ENCODE measurements around the gene CLK2. TPM values are rescaled to one million over a fixed set of nuclear protein-coding genes. Genes with fewer than 3 reads are reported as not detected.
A peak's percentile ranks its signal among the peaks of the same experiment; 100 is the strongest.

The CLK2 gene
- total and polyA plus RNA-seq, 2 of the 13 experiments (the other 11 are each of a cell fraction or from before 2014, with no cell fraction given) = 20.1 to 73.5 TPM

DNA sequence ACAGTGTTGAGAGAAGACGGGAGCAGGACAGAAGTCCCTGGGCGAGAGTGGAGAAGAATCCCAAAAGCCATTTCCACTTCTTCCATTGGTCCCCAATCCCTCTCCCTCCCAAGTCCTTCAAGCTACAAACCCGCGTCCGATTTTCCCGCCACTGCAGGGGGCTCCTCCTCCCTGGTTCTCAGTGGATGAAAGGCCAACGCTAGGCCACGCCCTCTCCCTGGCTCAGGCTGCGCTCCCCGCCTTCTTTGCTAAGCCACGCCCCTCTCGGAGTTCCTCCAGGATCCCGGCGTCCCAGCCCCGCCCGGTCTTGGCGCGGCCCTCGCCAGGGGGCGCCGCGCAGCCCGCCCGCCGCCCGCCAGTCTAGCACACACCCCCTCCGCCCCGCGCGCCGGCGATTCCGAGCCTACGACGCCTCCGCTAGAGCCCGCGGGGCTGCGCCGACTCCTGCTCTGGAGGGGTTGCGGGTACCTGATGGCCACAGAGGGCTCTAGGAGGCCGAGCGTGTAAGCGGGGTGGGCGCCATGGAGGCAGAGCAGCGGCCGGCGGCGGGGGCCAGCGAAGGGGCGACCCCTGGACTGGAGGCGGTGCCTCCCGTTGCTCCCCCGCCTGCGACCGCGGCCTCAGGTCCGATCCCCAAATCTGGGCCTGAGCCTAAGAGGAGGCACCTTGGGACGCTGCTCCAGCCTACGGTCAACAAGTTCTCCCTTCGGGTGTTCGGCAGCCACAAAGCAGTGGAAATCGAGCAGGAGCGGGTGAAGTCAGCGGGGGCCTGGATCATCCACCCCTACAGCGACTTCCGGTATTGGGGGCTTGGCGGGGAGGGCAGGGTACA lies 4.0 kb upstream of the CLK2 start, which contains the start of gene HCN3:
TSS of gene HCN3 (plus strand) at position 394 of the 832 bp plus-strand sequence. CDS start at position 522, 128 bp downstream.
- Histone ChIP-seq H2AFZ (ENCODE audit: low read length) (no peak within 1 kb of the TSS), H3K79me2 (ENCODE audit: insufficient read depth, low read length) (peaks cover 7% of the 10 kb centered on the region), H3K4me1 (ENCODE audit: insufficient read depth, low read length) (peaks cover 44% of the 10 kb centered on the region), H3K27ac (ENCODE audit: extremely low read length, insufficient read depth, low read length) (peak within 1 kb of the TSS; percentile 38), H3K9ac (ENCODE audit: insufficient read depth, low read depth, low read length) (peak within 1 kb of the TSS; percentile 68), H3K9me3 (ENCODE audit: low read length) (no peaks in the 10 kb centered on the region), H3K4me3 (replicated peaks in 1 of 3; ENCODE audit: insufficient read depth in 1 of 3, low read depth in 2 of 3, low read length in 3 of 3) (peak within 1 kb of the TSS; percentile 87 to 97 (median 95)), H3K27me3 (ENCODE audit: control insufficient read depth in 1 of 2, insufficient read depth in 2 of 2, low read length in 2 of 2) (no peaks in the 10 kb centered on the region; a peak in 2 of 5 replicates), H3K4me2 (ENCODE audit: low read depth, low read length) (peak within 1 kb of the TSS; percentile 95), H4K20me1 (ENCODE audit: insufficient read depth, low read length) (no peaks in the 10 kb centered on the region), H3K36me3 (replicated peaks in 1 of 2; ENCODE audit: control insufficient read depth in 1 of 2, insufficient read depth in 2 of 2, low read length in 2 of 2) (no peaks in the 10 kb centered on the region; a peak in 1 of 5 replicates)
- in situ Hi-C loops (cut with HindIII; ENCODE audit: extremely low pct_ligation_motif_present, low pct_unique_long_range_greater_than_20kb) = loop anchor here (5.0 kb wide), 1 partner anchor 40 kb away; no protein-coding TSS in a partner anchor
- DNase-seq (ENCODE audit: low spot score) (peak; percentile 93), ATAC-seq (peak; percentile 79), FAIRE-seq (peak; percentile 50)
- ChIA-PET CTCF (ENCODE audit: low intra/inter-chr PET ratio, low total read pairs) (interaction anchor here (2.1 to 2.4 kb wide), 2 partner anchors 31 to 46 kb away, joined by 21 to 35 read pairs; partner anchors contain the start of gene FDPS), POLR2A (interaction anchor here (0.7 to 2.6 kb wide), 10 partner anchors 11 to 46 kb away, joined by 3 to 10 read pairs (median 6); partner anchors contain the start of genes FDPS and SCAMP3)
- WGBS (ENCODE audit: low lambda C conversion rate) = 7% methylated on average over 14 of the region's 68 CpGs
- intact Hi-C loops (cut with micrococcal nuclease; ENCODE audit: unreplicated experiment) = loop anchor here (1.0 to 5.0 kb wide), 2 partner anchors 31 to 45 kb away; partner anchors contain the start of genes FDPS and RUSC1
- TSS peak; percentile 59 for BruUV-seq (replicated peaks)
- TF ChIP-seq, protein P1, sequence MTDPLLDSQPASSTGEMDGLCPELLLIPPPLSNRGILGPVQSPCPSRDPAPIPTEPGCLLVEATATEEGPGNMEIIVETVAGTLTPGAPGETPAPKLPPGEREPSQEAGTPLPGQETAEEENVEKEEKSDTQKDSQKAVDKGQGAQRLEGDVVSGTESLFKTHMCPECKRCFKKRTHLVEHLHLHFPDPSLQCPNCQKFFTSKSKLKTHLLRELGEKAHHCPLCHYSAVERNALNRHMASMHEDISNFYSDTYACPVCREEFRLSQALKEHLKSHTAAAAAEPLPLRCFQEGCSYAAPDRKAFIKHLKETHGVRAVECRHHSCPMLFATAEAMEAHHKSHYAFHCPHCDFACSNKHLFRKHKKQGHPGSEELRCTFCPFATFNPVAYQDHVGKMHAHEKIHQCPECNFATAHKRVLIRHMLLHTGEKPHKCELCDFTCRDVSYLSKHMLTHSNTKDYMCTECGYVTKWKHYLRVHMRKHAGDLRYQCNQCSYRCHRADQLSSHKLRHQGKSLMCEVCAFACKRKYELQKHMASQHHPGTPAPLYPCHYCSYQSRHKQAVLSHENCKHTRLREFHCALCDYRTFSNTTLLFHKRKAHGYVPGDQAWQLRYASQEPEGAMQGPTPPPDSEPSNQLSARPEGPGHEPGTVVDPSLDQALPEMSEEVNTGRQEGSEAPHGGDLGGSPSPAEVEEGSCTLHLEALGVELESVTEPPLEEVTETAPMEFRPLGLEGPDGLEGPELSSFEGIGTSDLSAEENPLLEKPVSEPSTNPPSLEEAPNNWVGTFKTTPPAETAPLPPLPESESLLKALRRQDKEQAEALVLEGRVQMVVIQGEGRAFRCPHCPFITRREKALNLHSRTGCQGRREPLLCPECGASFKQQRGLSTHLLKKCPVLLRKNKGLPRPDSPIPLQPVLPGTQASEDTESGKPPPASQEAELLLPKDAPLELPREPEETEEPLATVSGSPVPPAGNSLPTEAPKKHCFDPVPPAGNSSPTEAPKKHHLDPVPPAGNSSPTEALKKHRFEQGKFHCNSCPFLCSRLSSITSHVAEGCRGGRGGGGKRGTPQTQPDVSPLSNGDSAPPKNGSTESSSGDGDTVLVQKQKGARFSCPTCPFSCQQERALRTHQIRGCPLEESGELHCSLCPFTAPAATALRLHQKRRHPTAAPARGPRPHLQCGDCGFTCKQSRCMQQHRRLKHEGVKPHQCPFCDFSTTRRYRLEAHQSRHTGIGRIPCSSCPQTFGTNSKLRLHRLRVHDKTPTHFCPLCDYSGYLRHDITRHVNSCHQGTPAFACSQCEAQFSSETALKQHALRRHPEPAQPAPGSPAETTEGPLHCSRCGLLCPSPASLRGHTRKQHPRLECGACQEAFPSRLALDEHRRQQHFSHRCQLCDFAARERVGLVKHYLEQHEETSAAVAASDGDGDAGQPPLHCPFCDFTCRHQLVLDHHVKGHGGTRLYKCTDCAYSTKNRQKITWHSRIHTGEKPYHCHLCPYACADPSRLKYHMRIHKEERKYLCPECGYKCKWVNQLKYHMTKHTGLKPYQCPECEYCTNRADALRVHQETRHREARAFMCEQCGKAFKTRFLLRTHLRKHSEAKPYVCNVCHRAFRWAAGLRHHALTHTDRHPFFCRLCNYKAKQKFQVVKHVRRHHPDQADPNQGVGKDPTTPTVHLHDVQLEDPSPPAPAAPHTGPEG (CRISPR knock-in tag; IDR thresholded peaks at IDR 0.05) = 0 out of 2 replicates have a peak, but pooled peaks have one; percentile 20
- TF ChIP-seq ARNTL (CRISPR knock-in tag; IDR thresholded peaks at IDR 0.05) (0 out of 2 replicates have a peak, but pooled peaks have one; percentile 36), MEIS2 (CRISPR knock-in tag; IDR thresholded peaks at IDR 0.05) (peak; percentile 54), RXRB (CRISPR knock-in tag; IDR thresholded peaks at IDR 0.05; ENCODE audit: borderline replicate concordance) (peak; percentile 42; the same call in 1 of the 2 replicates), MTF2 (CRISPR knock-in tag; IDR thresholded peaks at IDR 0.05; ENCODE audit: borderline replicate concordance) (peak; percentile 86; the same call in 1 of the 2 replicates), KDM3A (CRISPR knock-in tag; IDR thresholded peaks at IDR 0.05; ENCODE audit: low read depth) (0 out of 2 replicates have a peak, but pooled peaks have one; percentile 53), HIVEP1 (CRISPR knock-in tag; IDR thresholded peaks at IDR 0.05) (0 out of 2 replicates have a peak, but pooled peaks have one; percentile 36), PCBP1 (IDR thresholded peaks at IDR 0.05; ENCODE audit: borderline replicate concordance, low read depth, low read length) (no peak), SP4 (CRISPR knock-in tag; IDR thresholded peaks at IDR 0.05) (peak; percentile 97), ZSCAN31 (CRISPR knock-in tag; IDR thresholded peaks at IDR 0.05; ENCODE audit: low read depth) (peak; percentile 87), NKX3-1 (CRISPR knock-in tag; IDR thresholded peaks at IDR 0.05) (no peak)
- TF ChIP-seq, protein P2, sequence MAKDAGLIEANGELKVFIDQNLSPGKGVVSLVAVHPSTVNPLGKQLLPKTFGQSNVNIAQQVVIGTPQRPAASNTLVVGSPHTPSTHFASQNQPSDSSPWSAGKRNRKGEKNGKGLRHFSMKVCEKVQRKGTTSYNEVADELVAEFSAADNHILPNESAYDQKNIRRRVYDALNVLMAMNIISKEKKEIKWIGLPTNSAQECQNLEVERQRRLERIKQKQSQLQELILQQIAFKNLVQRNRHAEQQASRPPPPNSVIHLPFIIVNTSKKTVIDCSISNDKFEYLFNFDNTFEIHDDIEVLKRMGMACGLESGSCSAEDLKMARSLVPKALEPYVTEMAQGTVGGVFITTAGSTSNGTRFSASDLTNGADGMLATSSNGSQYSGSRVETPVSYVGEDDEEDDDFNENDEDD (CRISPR knock-in tag; IDR thresholded peaks at IDR 0.05; ENCODE audit: borderline replicate concordance) = peak; percentile 97
- TF ChIP-seq, protein P3, sequence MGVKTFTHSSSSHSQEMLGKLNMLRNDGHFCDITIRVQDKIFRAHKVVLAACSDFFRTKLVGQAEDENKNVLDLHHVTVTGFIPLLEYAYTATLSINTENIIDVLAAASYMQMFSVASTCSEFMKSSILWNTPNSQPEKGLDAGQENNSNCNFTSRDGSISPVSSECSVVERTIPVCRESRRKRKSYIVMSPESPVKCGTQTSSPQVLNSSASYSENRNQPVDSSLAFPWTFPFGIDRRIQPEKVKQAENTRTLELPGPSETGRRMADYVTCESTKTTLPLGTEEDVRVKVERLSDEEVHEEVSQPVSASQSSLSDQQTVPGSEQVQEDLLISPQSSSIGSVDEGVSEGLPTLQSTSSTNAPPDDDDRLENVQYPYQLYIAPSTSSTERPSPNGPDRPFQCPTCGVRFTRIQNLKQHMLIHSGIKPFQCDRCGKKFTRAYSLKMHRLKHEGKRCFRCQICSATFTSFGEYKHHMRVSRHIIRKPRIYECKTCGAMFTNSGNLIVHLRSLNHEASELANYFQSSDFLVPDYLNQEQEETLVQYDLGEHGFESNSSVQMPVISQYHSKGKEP (CRISPR knock-in tag; IDR thresholded peaks at IDR 0.05) = peak; percentile 27; the same call in 1 of the 2 replicates

Data from HepG2 (cell line).